Mesothelial cell of epicardium (in vitro differentiated cells): ENCODE data around the gene CEP41. TPM values are rescaled to one million over a fixed set of nuclear protein-coding genes. Genes with fewer than 3 reads are reported as not detected.

Experiments
- DNase-seq, 2 experiments: peaks; one replicate each; pipeline ENCODE4 v3.0.0; 2021; ENCODE audit warnings: low spot score in 2 of 2; ENCODE audit not compliant: unreplicated experiment in 2 of 2
- H3K27ac Mint-ChIP-seq: 2 replicates; pipeline ENCODE4 v1.8.0; 2021; ENCODE audit warnings: mixed read lengths
- H3K27me3 Mint-ChIP-seq: 2 replicates; pipeline ENCODE4 v1.8.0; 2021; ENCODE audit warnings: low read depth, mixed read lengths
- H3K36me3 Mint-ChIP-seq: 2 replicates; pipeline ENCODE4 v1.8.0; 2021; ENCODE audit warnings: mixed read lengths
- H3K4me1 Mint-ChIP-seq: 2 replicates; pipeline ENCODE4 v1.8.0; 2021; ENCODE audit warnings: mixed read lengths
- H3K4me3 Mint-ChIP-seq: 2 replicates; pipeline ENCODE4 v1.8.0; 2021; ENCODE audit warnings: mild to moderate bottlenecking, moderate library complexity, mixed read lengths
- H3K9me3 Mint-ChIP-seq: 2 replicates; pipeline ENCODE4 v1.8.0; 2021; ENCODE audit warnings: mixed read lengths
- CTCF ChIP-seq: fragments of 200-600 bp; sonication (generic); IDR thresholded peaks from one replicate; pipeline ENCODE4 v1.5.0; 2021; ENCODE audit warnings: antibody characterized with exemption; ENCODE audit not compliant: unreplicated experiment
- total RNA-seq: library from RNA; stranded (reverse); gene quantifications from 3 replicates; pipeline ENCODE4 v1.2.1, GENCODE V29; 2021

The CEP41 gene
- total RNA-seq, 1 donor from 2014 or later: 22.5 TPM

GRCh38 chr7:130345725-130346124 lies 95.1 kb downstream of the CEP41 start:
- peaks cover 3% of the 10 kb centered on the region for H3K36me3 Mint-ChIP-seq
- DNase-seq: no peak
- TF ChIP-seq CTCF: no peak
- H3K4me1 Mint-ChIP-seq: peaks cover 25% of the 10 kb centered on the region
- H3K27me3 Mint-ChIP-seq: no peaks in the 10 kb centered on the region
- peaks cover 9% of the 10 kb centered on the region for H3K9me3 Mint-ChIP-seq
- H3K27ac Mint-ChIP-seq: no peak overlapping the region
- H3K4me3 Mint-ChIP-seq: no peak overlapping the region

DNA sequence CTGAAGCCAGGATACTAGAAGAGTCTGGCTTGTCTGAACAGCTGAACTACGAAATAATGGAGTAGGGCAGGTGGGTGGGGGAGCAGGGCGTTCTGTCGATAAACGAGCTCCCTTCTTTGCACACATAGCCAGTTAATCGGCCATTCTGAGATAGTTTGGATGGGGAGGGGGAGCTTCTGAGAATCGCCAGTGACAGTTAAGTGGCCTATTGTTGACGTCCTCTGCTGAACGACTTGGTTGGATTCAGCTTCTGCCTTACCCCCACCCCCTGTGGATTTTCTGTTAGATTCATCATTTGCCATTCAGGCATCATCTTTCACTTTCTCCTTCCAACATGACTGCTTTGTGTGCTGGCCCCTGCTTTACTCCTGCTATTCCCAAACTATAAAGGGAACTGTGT lies 95.7 kb downstream of the CEP41 start:
- H3K27me3 Mint-ChIP-seq: no peaks in the 10 kb centered on the region
- no peak overlapping the region for H3K4me3 Mint-ChIP-seq
- DNase-seq: no peak
- H3K36me3 Mint-ChIP-seq: peaks cover 3% of the 10 kb centered on the region
- peak overlapping the region; percentile 11 for H3K27ac Mint-ChIP-seq
- H3K9me3 Mint-ChIP-seq: peaks cover 9% of the 10 kb centered on the region
- TF ChIP-seq CTCF: no peak
- peaks cover 19% of the 10 kb centered on the region for H3K4me1 Mint-ChIP-seq

- H3K4me1 Mint-ChIP-seq: peaks cover 15% of the 10 kb centered on the region
- peak within 1 kb of the TSS; percentile 79 for H3K27ac Mint-ChIP-seq
- H3K27me3 Mint-ChIP-seq: no peaks in the 10 kb centered on the region
- H3K36me3 Mint-ChIP-seq: peaks cover 3% of the 10 kb centered on the region
- H3K4me3 Mint-ChIP-seq: no peak within 1 kb of the TSS
- DNase-seq: no peak
- H3K9me3 Mint-ChIP-seq: peaks cover 9% of the 10 kb centered on the region
- no peak for TF ChIP-seq CTCF
These were observed 96.4 kb downstream of the CEP41 start, which contains the start of gene CPA5 for GRCh38 chr7:130344271-130344866. Gene CPA5, plus strand, starts transcription at chr7:130344816. Its CDS starts 1,670 bp downstream, at chr7:130346486.

Other genes starting within 250 kb of the CEP41 start
- 23.9 to 27.8 TPM (median 23.9 TPM) in 3 replicates for gene TMEM209, start 235.6 kb downstream of the CEP41 start, total RNA-seq
- not detected in 3 replicates for gene SSMEM1, start 233.2 kb downstream of the CEP41 start, total RNA-seq
- gene CPA2, start 174.2 kb downstream of the CEP41 start, total RNA-seq: 0.54 to 0.73 TPM (median 0.72 TPM) in 3 replicates
- 3.9 to 5.8 TPM (median 4.1 TPM) in 3 replicates for gene CPA4, start 147.9 kb downstream of the CEP41 start, total RNA-seq
- 0.58 TPM in 1 of 3 replicates, not detected in the others for gene CPA5, start 96.2 kb downstream of the CEP41 start, total RNA-seq
- 0.75 to 1.4 TPM (median 1.1 TPM) in 3 replicates for gene CPA1, start 60.5 kb downstream of the CEP41 start, total RNA-seq
- gene MEST, start 51.1 kb upstream of the CEP41 start, total RNA-seq: 598 to 626 TPM (median 616 TPM) in 3 replicates
- 54.1 to 56.4 TPM (median 55.0 TPM) in 3 replicates for gene COPG2, start 227.7 kb upstream of the CEP41 start, total RNA-seq
- gene TSGA13, start 245.5 kb upstream of the CEP41 start, total RNA-seq: not detected in 3 replicates